WTC11 (cell line): ENCODE data around the gene DUSP22. TPM values are rescaled to one million over a fixed set of nuclear protein-coding genes. Genes with fewer than 3 reads are reported as not detected.

Experiments
- ATAC-seq: fragments of 200-7000 bp; cut with Tn5 transposase; 2 replicates; pipeline ENCODE4 v1.10.0; 2021; ENCODE audit warnings: mild to moderate bottlenecking, moderate library complexity
- CTCF ChIA-PET: fragments of 300-600 bp; sonication (Branson Sonifier 250); formaldehyde crosslinking; loops from one replicate; lab custom pipeline; 2021; ENCODE audit warnings: antibody characterized with exemption; lab: Charles Lee
- POLR2A ChIA-PET: fragments of 350-600 bp; sonication (Branson Sonifier 250); formaldehyde crosslinking; loops from one replicate; lab custom pipeline; 2021; ENCODE audit warnings: antibody characterized with exemption; lab: Charles Lee
- DNase-seq: peaks from one replicate; pipeline ENCODE4 v3.0.0; 2021; ENCODE audit warnings: low spot score
- H3K27ac Mint-ChIP-seq: 2 replicates; pipeline ENCODE4 v1.8.0; 2021; ENCODE audit warnings: mixed read lengths
- H3K27me3 Mint-ChIP-seq: 2 replicates; pipeline ENCODE4 v1.8.0; 2021; ENCODE audit warnings: low read depth, mild to moderate bottlenecking, moderate library complexity, mixed read lengths
- H3K36me3 Mint-ChIP-seq: 2 replicates; pipeline ENCODE4 v1.8.0; 2021; ENCODE audit warnings: mixed read lengths
- H3K4me1 Mint-ChIP-seq: 2 replicates; pipeline ENCODE4 v1.8.0; 2022; ENCODE audit warnings: mixed read lengths
- H3K4me3 Mint-ChIP-seq: 2 replicates; pipeline ENCODE4 v1.8.0; 2021; ENCODE audit warnings: mild to moderate bottlenecking, moderate library complexity, mixed read lengths
- H3K9me3 Mint-ChIP-seq: 2 replicates; pipeline ENCODE4 v1.8.0; 2021; ENCODE audit warnings: mixed read lengths
- ARID4B ChIP-seq: sonication (generic); formaldehyde crosslinking; IDR thresholded peaks from 2 replicates; pipeline ENCODE4 v1.8.0; 2023; ENCODE audit warnings: missing genetic modification reagents, mild to moderate bottlenecking, borderline replicate concordance
- ATF6 ChIP-seq: sonication (generic); formaldehyde crosslinking; IDR thresholded peaks from 2 replicates; pipeline ENCODE4 v1.8.1; 2023; ENCODE audit warnings: mild to moderate bottlenecking, missing genetic modification reagents
- CBFB ChIP-seq: sonication (generic); formaldehyde crosslinking; IDR thresholded peaks from 2 replicates; pipeline ENCODE4 v1.8.1; 2022; ENCODE audit warnings: mild to moderate bottlenecking, low read depth, missing genetic modification reagents
- CREM ChIP-seq: sonication (generic); formaldehyde crosslinking; IDR thresholded peaks from 2 replicates; pipeline ENCODE4 v1.8.1; 2022; ENCODE audit warnings: mild to moderate bottlenecking, missing genetic modification reagents, moderate library complexity
- FOXK1 ChIP-seq: sonication (generic); formaldehyde crosslinking; IDR thresholded peaks from 2 replicates; pipeline ENCODE4 v1.8.0; 2022; ENCODE audit warnings: mild to moderate bottlenecking, moderate library complexity, missing genetic modification reagents
- FOXP1 ChIP-seq: sonication (generic); formaldehyde crosslinking; IDR thresholded peaks from 2 replicates; pipeline ENCODE4 v1.8.0; 2022; ENCODE audit warnings: missing genetic modification reagents, mild to moderate bottlenecking, moderate library complexity, borderline replicate concordance
- GTF2I ChIP-seq: fragments of 250-450 bp; sonication (Bioruptor Pico); conservative IDR thresholded peaks from 2 replicates; pipeline ENCODE4 v1.4.0; 2021; ENCODE audit warnings: mild to moderate bottlenecking
- NFATC4 ChIP-seq: fragments of 250-450 bp; sonication (Bioruptor Pico); IDR thresholded peaks from 2 replicates; pipeline ENCODE4 v1.9.0; 2021; ENCODE audit warnings: mild to moderate bottlenecking
- SMAD4 ChIP-seq: sonication (generic); formaldehyde crosslinking; IDR thresholded peaks from 2 replicates; pipeline ENCODE4 v1.8.0; 2022; ENCODE audit warnings: mild to moderate bottlenecking, missing genetic modification reagents
- STAT6 ChIP-seq: sonication (generic); formaldehyde crosslinking; conservative IDR thresholded peaks from 2 replicates; pipeline ENCODE4 v1.8.1; 2023; ENCODE audit warnings: mild to moderate bottlenecking, low read depth, missing genetic modification reagents, moderate library complexity
- ZNF317 ChIP-seq: sonication (generic); formaldehyde crosslinking; IDR thresholded peaks from 2 replicates; pipeline ENCODE4 v1.8.1; 2023; ENCODE audit warnings: low read depth, mild to moderate bottlenecking, moderate library complexity, missing genetic modification reagents, borderline replicate concordance
- total RNA-seq: library from RNA; stranded (reverse); gene quantifications from 3 replicates; pipeline ENCODE4 v1.2.3, GENCODE V29; 2021
- TF ChIP-seq, protein P1 (sequence below): sonication (generic); formaldehyde crosslinking; IDR thresholded peaks from 2 replicates; pipeline ENCODE4 v1.8.0; 2022; ENCODE audit warnings: mild to moderate bottlenecking, missing genetic modification reagents

The DUSP22 gene
- total RNA-seq, 1 experiment from 2014 or later = 38.5 TPM

GRCh38 chr6:296151-297122, 4.2 kb downstream of the DUSP22 start (continued):
- TF ChIP-seq ARID4B (CRISPR knock-in tag) = no peak

DNA sequence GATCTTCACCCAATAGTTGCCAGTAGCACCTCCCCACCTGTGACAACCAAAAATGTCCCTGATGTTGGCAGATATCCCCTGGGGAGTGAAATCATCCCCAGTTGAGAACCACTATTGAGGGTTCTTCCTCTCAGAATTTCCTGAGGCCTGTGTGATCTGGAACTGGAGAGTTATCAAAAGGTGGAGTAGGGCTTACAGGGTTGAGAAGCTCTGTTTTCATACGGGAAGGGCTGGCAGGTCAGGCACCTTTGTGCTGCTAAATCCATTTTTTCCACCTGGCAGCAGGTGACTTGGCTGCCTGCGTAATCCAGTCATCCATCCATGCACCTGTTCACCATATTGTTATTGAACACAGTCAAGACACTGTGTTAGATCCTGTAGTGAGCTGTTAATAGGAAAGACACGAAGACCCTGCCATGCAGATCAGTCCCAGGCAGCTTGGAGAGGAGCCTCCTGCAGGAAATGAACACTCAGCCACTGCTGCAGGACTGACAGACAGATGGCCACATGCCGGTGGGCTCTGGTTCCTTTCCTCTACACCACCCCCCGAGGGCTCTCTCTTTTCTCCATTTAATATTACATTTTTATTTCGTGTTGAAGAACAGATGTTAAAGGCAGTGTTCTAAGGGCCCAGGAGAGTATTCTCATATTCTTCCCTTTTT, 5.4 kb downstream of the DUSP22 start:
- Mint-ChIP-seq H3K9me3 (peaks cover 37% of the 10 kb centered on the region), H3K4me3 (no peak overlapping the region), H3K27ac (no peak overlapping the region), H3K4me1 (peaks cover 6% of the 10 kb centered on the region), H3K36me3 (peaks cover 42% of the 10 kb centered on the region), H3K27me3 (peaks cover 10% of the 10 kb centered on the region)
- ATAC-seq (no peak), DNase-seq (no peak)
- ChIA-PET POLR2A (no interaction called here), CTCF (interaction anchor here (1.4 to 1.5 kb wide), 2 partner anchors 81 to 109 kb away, joined by 4 to 5 read pairs; no protein-coding TSS in a partner anchor)
- no peak for TF ChIP-seq ATF6 (CRISPR knock-in tag)
- TF ChIP-seq NFATC4 = no peak
- TF ChIP-seq CREM (CRISPR knock-in tag) = no peak
- TF ChIP-seq, protein P1, sequence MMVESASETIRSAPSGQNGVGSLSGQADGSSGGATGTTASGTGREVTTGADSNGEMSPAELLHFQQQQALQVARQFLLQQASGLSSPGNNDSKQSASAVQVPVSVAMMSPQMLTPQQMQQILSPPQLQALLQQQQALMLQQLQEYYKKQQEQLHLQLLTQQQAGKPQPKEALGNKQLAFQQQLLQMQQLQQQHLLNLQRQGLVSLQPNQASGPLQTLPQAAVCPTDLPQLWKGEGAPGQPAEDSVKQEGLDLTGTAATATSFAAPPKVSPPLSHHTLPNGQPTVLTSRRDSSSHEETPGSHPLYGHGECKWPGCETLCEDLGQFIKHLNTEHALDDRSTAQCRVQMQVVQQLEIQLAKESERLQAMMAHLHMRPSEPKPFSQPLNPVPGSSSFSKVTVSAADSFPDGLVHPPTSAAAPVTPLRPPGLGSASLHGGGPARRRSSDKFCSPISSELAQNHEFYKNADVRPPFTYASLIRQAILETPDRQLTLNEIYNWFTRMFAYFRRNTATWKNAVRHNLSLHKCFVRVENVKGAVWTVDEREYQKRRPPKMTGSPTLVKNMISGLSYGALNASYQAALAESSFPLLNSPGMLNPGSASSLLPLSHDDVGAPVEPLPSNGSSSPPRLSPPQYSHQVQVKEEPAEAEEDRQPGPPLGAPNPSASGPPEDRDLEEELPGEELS (CRISPR knock-in tag) = no peak
- no peak for TF ChIP-seq FOXK1 (CRISPR knock-in tag)
- TF ChIP-seq GTF2I = no peak
- no peak for TF ChIP-seq STAT6 (CRISPR knock-in tag)
- TF ChIP-seq CBFB (CRISPR knock-in tag) = no peak
- TF ChIP-seq ZNF317 (CRISPR knock-in tag) = no peak
- no peak for TF ChIP-seq SMAD4 (CRISPR knock-in tag)
- no peak for TF ChIP-seq FOXP1 (CRISPR knock-in tag)
